Activated CD8-positive, alpha-beta memory T cell treated with anti-CD3 and anti-CD28 coated beads, Interleukin-2, amount 50 U/mL, for 24 hours (primary cell): ENCODE data around the gene FSTL4.
A peak's percentile ranks its signal among the peaks of the same experiment; 100 is the strongest.
"Not testable (repeated sequence)": the region's sequence is repeated elsewhere in the genome, so short reads cannot be mapped to it uniquely, and the experiment has no call there.

Experiments used
- DNase-seq: peaks from one replicate; pipeline ENCODE4 v3.0.0-alpha.2; 2020; ENCODE audit errors: extremely low read depth

FSTL4 gene

DNA sequence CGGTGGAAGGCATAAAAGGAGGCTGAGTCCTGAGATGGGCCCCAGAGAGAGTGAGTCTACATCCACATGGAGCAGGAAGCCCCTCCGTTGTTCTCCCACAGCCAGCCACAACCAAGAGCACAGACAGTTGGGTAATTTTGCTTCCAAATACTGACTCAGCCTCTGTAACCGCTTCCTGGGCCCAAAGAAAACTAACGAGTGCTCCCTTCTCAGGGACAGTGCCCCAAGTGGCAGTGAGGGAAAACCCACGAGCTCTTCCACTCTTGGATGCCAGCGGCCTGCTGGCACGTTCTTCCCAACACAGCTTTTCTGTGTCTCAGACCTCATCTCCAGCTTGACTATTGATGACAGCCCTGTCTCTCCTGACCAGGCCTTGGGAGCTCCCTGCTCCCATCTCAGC is 207.6 kb downstream of the FSTL4 start:
- no peak for DNase-seq

DNA sequence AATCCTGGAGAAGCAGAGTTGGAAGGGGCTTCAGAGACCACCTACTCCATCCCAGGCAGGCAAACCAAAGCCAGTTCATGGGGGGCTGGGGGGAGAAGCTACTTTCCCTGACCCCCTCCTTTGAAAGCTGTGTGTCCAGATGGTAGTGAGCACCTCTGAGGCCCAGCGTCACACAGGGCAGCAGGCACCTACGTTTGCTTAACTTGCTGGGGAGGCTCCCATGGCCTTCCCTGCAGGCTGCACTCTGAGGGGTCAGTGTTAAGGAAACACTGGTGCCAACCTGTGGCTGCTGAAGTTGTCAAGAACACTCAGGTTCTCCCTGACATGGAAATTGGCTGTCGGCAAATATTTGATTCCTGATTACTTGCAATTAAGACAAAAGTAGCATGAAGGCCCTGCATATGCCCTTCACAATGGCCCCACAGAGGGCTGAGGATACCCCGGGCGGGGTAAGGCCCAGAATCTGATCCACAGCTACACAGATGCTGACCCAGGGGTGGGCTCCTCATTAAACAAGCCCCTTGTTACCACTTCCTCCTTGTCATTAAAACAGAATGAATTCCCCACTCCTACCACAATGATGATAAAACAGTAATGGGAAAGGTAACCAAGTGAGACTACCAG is 208.5 kb downstream of the FSTL4 start:
- DNase-seq: no peak

GRCh38 chr5:133402775-133403174 is 209.6 kb downstream of the FSTL4 start:
- DNase-seq: no peak

DNA sequence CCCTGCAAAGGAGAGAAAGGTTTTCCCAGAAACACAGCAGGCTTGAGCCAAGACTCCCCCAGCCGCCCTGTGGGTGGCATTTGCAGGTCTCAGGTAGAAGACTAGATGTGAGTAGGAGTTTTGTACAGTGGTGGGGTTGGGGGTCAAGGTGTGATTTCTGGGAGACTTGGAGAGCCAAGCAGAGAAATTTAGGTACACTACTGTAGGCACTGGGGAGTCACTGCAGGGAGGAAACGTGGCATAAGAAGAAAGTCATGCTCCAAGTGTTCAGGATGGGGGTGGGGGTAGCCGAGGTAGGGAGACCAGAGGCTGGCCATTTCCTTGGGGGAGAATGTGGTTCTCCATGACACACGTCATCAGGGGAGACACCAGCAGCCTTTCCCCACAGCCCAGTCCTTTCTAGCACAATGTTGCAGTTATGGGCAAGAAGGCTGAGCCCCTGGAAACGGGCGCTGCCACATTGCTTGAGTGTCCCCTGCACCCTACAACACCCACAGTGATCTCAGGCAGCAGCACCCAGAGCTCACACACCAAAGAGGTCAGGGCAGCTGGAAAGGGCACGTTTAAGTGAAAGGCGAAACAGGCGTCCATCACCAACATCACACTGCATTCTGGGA is 210.5 kb downstream of the FSTL4 start:
- DNase-seq: no peak

DNA sequence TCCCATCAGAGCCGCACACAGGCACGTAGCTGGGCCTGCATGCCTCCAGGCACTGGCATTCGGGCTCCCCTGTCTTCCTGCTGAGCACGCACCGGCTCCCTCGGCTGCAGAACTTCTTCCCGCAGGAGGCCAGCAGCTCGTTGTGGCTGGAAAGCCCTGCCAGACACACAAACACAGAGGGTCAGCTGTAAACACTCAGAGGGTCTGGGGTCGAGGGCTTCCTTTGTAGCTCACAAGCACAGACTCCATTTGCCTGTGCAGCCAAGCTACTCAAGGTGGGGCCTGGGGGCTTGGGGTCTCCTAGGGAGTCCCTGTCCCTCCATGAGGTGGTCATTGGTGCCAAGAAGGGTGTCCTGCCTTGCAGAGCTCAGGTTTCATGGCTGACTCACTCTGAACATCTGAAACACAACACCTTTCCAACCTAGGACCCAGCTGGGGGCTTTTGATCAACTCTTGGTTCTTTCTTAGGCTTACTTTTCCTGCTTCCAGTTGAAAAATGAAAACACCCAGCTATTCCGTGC is 211.4 kb downstream of the FSTL4 start:
- no peak for DNase-seq

DNA sequence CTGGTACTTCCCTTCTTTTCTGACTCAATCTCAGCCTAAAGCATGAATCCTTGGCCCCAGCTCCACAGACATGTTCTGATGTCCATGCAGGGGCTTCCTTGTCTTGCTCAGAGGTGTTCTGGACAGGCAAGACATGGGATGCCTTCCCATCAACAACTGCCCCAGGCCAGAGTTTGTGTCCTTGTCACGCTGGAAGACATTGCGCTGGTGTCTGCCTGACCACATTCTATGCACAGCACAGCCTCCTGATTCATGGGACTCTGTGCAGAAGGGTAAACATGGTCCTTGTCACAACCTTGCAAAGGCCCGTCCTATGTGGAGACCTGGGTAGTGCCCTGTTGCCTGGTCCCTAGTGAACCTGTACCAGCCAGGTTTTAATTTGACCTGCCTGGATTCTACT is 212.2 kb downstream of the FSTL4 start:
- no peak for DNase-seq

- no peak for DNase-seq
Observed at GRCh38 chr5:133399247-133399891, 213.0 kb downstream of the FSTL4 start.

DNA sequence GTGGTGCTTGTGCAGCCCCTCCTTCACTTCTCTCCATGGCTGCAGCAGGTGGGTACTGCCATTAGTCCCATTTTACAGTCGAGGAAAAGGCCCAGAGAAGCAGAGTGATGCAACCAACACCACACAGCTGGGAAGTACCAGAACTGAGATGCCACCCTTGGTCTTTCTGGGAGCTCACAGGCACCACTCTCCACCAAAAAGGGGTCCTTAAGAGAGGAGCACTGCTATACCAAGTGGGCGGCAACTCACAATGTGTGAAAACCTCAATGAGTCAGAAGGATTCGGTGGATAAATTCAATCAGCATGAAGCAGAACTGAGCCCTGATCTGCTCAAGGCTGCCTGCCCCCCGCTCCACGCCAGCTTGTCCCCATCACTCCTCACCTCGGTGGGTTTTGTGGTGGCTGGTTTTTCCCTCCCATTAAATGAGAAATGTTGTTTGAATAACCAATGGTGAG is 213.7 kb downstream of the FSTL4 start:
- DNase-seq: peak; percentile 29

- DNase-seq: no peak
Observed at GRCh38 chr5:133397990-133398645, 214.2 kb downstream of the FSTL4 start.

GRCh38 chr5:133397348-133397747 is 215.0 kb downstream of the FSTL4 start:
- no peak for DNase-seq

- DNase-seq: no peak
Observed at GRCh38 chr5:133396814-133397213, 215.5 kb downstream of the FSTL4 start.

- DNase-seq: no peak
Observed at GRCh38 chr5:133396187-133396741, 216.1 kb downstream of the FSTL4 start.

DNA sequence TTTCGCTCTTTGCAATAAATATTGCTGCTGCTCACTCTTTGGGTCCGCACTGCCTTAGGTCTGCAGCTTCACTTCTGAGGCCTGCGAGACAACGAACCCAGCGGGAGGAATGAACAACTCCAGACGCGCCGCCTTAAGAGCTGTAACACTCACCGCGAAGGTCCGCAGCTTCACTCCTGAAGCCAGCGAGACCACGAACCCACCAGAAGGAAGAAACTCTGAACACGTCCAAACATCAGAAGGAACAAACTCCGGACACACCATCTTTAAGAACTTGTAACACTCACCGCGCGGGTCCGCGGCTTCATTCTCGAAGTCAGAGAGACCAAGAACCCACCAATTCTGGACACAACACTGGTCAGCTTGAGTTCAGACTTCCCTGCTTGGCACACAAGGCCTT is 217.1 kb downstream of the FSTL4 start:
- not testable (repeated sequence) for DNase-seq

GRCh38 chr5:133394477-133394817 is 217.9 kb downstream of the FSTL4 start:
- DNase-seq: not testable (repeated sequence)

DNA sequence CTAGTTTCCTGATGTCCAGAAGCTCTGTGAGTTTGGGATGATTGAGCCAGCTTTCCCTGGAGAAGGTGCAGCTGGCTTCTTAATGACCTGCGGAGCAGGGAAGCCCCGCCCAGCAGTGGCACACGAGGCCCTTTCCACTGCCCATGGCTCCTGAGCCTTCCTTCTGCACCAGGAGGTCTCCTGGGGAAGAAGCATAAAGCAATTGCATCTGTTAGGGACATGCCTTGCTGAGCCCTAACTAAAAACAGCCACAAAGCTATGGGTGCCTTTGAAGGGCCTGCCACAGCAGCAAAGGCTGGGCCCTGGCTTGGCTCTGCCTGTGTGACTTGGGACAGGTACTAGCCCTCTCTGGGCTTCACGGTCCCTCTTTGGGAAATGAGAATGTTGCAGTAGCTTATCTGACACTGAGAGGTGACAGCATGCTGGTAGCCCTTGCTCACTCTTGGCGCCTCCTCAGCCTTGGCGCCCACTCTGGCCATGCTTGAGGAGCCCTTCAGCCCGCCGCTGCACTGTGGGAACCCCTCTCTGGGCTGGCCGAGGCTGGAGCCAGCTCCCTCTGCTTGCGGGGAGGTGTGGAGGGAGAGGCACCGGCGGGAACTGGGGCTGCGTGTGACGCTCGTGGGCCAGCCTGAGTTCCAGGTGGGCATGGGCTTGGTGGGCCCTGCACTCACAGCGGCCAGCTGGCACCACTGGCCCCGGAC is 218.4 kb downstream of the FSTL4 start:
- no peak for DNase-seq

GRCh38 chr5:133392448-133392847 is 219.9 kb downstream of the FSTL4 start:
- no peak for DNase-seq

GRCh38 chr5:133391354-133392136 is 220.8 kb downstream of the FSTL4 start:
- no peak for DNase-seq

DNA sequence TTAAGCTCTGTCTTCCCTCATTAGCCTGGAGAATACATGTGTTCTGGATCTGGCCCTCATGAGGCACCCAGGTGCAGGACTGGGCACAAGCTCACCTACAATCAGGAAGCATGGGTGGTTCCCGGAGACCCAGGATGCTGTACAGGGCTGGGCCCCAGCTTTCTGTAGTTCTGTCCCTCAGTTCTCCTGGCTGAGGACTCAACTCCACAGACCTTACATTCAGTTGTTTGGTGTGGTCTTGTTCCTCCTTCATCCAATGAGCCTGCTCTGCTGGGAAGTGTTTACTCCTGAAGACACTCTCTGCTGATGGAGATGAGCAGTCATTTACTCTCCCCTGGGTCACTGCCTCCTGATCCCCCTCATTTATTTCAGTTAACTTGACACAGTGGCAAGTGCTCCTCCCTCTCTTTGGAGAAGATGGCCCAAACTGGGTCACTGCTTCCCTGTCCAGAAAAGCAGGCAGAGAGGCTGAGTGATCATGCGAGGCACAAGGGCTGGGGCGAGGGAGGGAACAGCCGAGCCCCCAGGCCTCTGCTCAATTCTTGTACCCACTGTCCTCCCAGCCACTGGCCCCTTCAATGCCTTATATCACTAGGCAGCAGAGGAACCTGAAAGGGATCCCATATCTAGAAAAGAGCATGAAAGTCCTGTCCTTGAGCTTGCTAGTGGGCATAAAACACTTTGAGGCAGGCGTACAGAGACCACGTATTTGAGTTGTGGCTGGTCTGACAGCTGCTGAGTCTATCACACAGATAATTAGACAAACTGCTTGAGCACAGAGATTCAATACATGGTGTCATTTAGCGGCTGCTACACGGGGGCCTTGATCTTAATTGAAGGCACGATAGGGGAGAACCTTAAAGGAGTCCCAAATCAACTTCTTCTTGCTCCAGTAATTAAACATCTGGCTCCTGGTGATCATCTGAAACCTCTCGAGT is 221.7 kb downstream of the FSTL4 start:
- no peak for DNase-seq

DNA sequence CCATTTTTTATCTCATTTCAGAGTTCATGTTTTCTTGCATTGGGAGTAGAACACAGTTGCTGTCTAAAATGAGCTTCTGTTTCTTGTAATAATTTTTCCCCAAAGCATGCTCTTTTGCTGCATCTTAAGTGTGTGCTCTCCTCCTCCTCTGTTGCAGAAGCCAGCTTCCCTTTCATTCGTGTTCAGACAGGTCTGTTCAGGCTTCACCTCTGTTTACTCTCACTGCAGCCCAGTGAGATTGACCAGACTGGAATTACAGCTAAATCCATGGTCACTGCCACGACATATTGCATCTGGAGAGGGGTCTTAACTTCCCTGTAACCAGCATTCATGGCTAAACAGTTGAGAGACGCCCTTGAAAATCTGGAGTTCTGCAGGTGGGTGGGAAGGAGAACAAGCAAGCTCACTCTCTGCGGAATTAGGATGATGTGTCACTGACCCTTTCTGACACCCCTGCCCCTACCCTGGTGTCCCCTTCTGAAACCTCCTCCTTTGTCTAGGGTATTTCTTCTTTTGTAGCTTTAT is 223.2 kb downstream of the FSTL4 start:
- no peak for DNase-seq
